ENCODE data around the gene SLC6A19.

Gene SLC6A19

GRCh38 chr5:1186351-1187233 is 14.8 kb upstream of the SLC6A19 start:
- H3K4me3 ChIP-seq (replicated peaks; ENCODE audit: insufficient read depth, low read length), result no peak overlapping the region
- DNase-seq (ENCODE audit: low read depth in 1 of 2, low spot score in 1 of 2), result no peak
- no peak for TF ChIP-seq GABPA (IDR thresholded peaks at IDR 0.05; ENCODE audit: low read depth)
- no peak for TF ChIP-seq POLR2AphosphoS5 (IDR thresholded peaks at IDR 0.05; ENCODE audit: low read depth)
- TF ChIP-seq SPI1 (IDR thresholded peaks at IDR 0.05; ENCODE audit: borderline replicate concordance, low read depth), result no peak
- TF ChIP-seq, protein P1, sequence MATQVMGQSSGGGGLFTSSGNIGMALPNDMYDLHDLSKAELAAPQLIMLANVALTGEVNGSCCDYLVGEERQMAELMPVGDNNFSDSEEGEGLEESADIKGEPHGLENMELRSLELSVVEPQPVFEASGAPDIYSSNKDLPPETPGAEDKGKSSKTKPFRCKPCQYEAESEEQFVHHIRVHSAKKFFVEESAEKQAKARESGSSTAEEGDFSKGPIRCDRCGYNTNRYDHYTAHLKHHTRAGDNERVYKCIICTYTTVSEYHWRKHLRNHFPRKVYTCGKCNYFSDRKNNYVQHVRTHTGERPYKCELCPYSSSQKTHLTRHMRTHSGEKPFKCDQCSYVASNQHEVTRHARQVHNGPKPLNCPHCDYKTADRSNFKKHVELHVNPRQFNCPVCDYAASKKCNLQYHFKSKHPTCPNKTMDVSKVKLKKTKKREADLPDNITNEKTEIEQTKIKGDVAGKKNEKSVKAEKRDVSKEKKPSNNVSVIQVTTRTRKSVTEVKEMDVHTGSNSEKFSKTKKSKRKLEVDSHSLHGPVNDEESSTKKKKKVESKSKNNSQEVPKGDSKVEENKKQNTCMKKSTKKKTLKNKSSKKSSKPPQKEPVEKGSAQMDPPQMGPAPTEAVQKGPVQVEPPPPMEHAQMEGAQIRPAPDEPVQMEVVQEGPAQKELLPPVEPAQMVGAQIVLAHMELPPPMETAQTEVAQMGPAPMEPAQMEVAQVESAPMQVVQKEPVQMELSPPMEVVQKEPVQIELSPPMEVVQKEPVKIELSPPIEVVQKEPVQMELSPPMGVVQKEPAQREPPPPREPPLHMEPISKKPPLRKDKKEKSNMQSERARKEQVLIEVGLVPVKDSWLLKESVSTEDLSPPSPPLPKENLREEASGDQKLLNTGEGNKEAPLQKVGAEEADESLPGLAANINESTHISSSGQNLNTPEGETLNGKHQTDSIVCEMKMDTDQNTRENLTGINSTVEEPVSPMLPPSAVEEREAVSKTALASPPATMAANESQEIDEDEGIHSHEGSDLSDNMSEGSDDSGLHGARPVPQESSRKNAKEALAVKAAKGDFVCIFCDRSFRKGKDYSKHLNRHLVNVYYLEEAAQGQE (IDR thresholded peaks at IDR 0.05; ENCODE audit: insufficient replicate concordance, low read depth), result no peak
- TF ChIP-seq, protein P2, sequence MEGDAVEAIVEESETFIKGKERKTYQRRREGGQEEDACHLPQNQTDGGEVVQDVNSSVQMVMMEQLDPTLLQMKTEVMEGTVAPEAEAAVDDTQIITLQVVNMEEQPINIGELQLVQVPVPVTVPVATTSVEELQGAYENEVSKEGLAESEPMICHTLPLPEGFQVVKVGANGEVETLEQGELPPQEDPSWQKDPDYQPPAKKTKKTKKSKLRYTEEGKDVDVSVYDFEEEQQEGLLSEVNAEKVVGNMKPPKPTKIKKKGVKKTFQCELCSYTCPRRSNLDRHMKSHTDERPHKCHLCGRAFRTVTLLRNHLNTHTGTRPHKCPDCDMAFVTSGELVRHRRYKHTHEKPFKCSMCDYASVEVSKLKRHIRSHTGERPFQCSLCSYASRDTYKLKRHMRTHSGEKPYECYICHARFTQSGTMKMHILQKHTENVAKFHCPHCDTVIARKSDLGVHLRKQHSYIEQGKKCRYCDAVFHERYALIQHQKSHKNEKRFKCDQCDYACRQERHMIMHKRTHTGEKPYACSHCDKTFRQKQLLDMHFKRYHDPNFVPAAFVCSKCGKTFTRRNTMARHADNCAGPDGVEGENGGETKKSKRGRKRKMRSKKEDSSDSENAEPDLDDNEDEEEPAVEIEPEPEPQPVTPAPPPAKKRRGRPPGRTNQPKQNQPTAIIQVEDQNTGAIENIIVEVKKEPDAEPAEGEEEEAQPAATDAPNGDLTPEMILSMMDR (IDR thresholded peaks at IDR 0.05; ENCODE audit: insufficient read depth, low read length), result no peak
- H3K27me3 ChIP-seq (ENCODE audit: insufficient read depth, poor library complexity, severe bottlenecking), result no peaks in the 10 kb centered on the region
- no peak overlapping the region for H3K27ac ChIP-seq (replicated peaks)

DNA sequence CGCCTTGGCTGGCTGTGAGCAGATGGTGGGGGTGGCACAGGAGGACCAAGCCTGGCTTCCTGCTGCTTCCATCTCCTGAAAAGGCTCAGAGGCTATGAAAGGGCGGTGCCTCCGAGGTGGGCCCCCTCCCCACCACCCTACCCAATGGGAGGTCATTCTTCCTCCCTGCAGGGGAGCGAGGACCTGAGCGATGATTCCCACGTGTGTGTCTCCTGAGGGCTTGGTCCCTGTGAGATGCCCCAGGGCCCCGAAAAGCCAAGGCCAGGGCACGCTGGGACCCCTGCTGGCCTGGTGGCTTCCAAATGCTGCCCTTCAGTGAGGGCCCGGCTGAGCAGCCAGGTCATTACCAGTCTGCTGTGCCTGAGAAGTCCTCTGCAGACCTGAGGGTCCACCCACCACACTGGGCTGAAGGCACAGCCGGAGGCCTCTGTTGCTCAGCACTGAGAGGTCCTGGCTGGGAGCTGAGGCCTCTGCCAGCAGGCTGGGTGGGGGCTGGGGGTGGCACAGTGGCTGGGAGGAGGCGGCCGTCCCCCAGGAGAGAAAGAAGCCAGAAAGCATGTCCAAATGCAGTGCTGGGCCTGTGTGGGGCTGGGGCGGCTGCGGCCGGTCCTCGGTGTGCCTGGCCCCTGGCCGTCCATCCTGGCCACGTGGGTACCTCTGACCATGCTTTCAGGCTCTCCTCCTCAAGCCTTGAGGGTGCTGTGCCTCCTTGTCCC is 14.0 kb upstream of the SLC6A19 start:
- no peaks in the 10 kb centered on the region for H3K27me3 ChIP-seq (ENCODE audit: insufficient read depth, poor library complexity, severe bottlenecking)
- DNase-seq (ENCODE audit: low read depth in 1 of 2, low spot score in 1 of 2), result no peak
- TF ChIP-seq, protein P2 (IDR thresholded peaks at IDR 0.05; ENCODE audit: insufficient read depth, low read length), result no peak
- no peak for TF ChIP-seq SPI1 (IDR thresholded peaks at IDR 0.05; ENCODE audit: borderline replicate concordance, low read depth)
- H3K4me3 ChIP-seq (replicated peaks; ENCODE audit: insufficient read depth, low read length), result no peak overlapping the region
- no peak overlapping the region for H3K27ac ChIP-seq (replicated peaks)

- no peaks in the 10 kb centered on the region for H3K27me3 ChIP-seq (ENCODE audit: insufficient read depth, poor library complexity, severe bottlenecking)
- DNase-seq (ENCODE audit: low read depth in 1 of 2, low spot score in 1 of 2), result no peak
- no peak overlapping the region for H3K27ac ChIP-seq (replicated peaks)
- TF ChIP-seq GABPA (IDR thresholded peaks at IDR 0.05; ENCODE audit: low read depth) (no peak), POLR2AphosphoS5 (IDR thresholded peaks at IDR 0.05; ENCODE audit: low read depth) (no peak), SPI1 (IDR thresholded peaks at IDR 0.05; ENCODE audit: borderline replicate concordance, low read depth) (no peak)
- TF ChIP-seq, protein P2 (IDR thresholded peaks at IDR 0.05; ENCODE audit: insufficient read depth, low read length), result no peak
- TF ChIP-seq, protein P1 (IDR thresholded peaks at IDR 0.05; ENCODE audit: insufficient replicate concordance, low read depth), result no peak
- no peak overlapping the region for H3K4me3 ChIP-seq (replicated peaks; ENCODE audit: insufficient read depth, low read length)
These were observed 13.5 kb upstream of the SLC6A19 start for GRCh38 chr5:1187950-1188334.
